K562 (cell line): ENCODE data around the gene UNC45A. TPM values are rescaled to one million over a fixed set of nuclear protein-coding genes. Genes with fewer than 3 reads are reported as not detected.

ENCODE experiments used
- BCOR ChIP-seq: fragments of 450-650 bp; IDR thresholded peaks from 2 replicates; pipeline ENCODE4 v1.6.1; 2016
- GABPB1 ChIP-seq: sonication (generic); formaldehyde crosslinking; IDR thresholded peaks from 2 replicates; pipeline ENCODE4 v1.8.0; 2022; ENCODE audit warnings: mild to moderate bottlenecking, missing genetic modification reagents
- GATA2 ChIP-seq: sonication (generic); formaldehyde crosslinking; IDR thresholded peaks from 2 replicates; pipeline ENCODE4 v1.4.0; 2020; ENCODE audit warnings: mild to moderate bottlenecking, missing genetic modification reagents
- HES1 ChIP-seq: fragments of 450-650 bp; IDR thresholded peaks from 2 replicates; pipeline ENCODE4 v1.6.1; 2016; ENCODE audit warnings: low read depth, mild to moderate bottlenecking, moderate library complexity
- NFATC3 ChIP-seq: fragments of 450-650 bp; IDR thresholded peaks from 2 replicates; pipeline ENCODE4 v1.6.1; 2017; ENCODE audit warnings: mild to moderate bottlenecking
- NFXL1 ChIP-seq: fragments of 450-650 bp; formaldehyde crosslinking; IDR thresholded peaks from 2 replicates; pipeline ENCODE4 v1.4.0; 2021; ENCODE audit warnings: mild to moderate bottlenecking
- REST ChIP-seq, 2 experiments: fragments of 450-650 bp; formaldehyde crosslinking in 1 of 2; IDR thresholded peaks; 2 replicates each; pipeline versions ENCODE4 v1.4.0 to v1.6.1; 2014 to 2020; ENCODE audit warnings: mild to moderate bottlenecking in 2 of 2, borderline replicate concordance in 1 of 2, low read depth in 1 of 2
- SMAD4 ChIP-seq: fragments of 250-450 bp; sonication (Bioruptor Pico); conservative IDR thresholded peaks from 2 replicates; pipeline ENCODE4 v1.8.0; 2021; ENCODE audit warnings: inconsistent platforms, mild to moderate bottlenecking, moderate library complexity
- TCF7 ChIP-seq: sonication (generic); IDR thresholded peaks from 2 replicates; pipeline ENCODE4 v1.6.1; 2016; ENCODE audit warnings: antibody characterized with exemption, borderline replicate concordance
- ZNF311 ChIP-seq: fragments of 250-450 bp; sonication (Bioruptor Pico); IDR thresholded peaks from 2 replicates; pipeline ENCODE4 v1.4.0; 2020; ENCODE audit warnings: mild to moderate bottlenecking, moderate library complexity
- ZNF354B ChIP-seq: fragments of 250-450 bp; sonication (Bioruptor Pico); IDR thresholded peaks from 2 replicates; pipeline ENCODE4 v1.4.0; 2020
- ZNF407 ChIP-seq: fragments of 450-650 bp; IDR thresholded peaks from 2 replicates; pipeline ENCODE4 v1.6.1; 2016; ENCODE audit warnings: low read depth
- polyA plus RNA-seq, 8 experiments: library from polyadenylated mRNA; depleted of rRNA in 4 of 8; stranded (reverse) in 5 of 8; unstranded in 3 of 8; fragments of >200 nt; fragmentation: Nextera tagmentation in 2 of 8; fragmentation: Illumina TruSeq in 1 of 8; extraction: Ambion mirVana in 2 of 8; extraction: Trizol in 1 of 8; gene quantifications; 2 replicates each; pipeline versions ENCODE4 v1.2.1 to v1.2.3, GENCODE V29; 2011 to 2014; ENCODE audit warnings: inconsistent platforms in 1 of 8, missing spikeins in 1 of 8
- total RNA-seq, 7 experiments: library from RNA; depleted of rRNA in 6 of 7; stranded (reverse); fragments of >200 nt in 6 of 7; fragmentation: Illumina TruSeq in 2 of 7; extraction: Trizol in 2 of 7; gene quantifications; 2 replicates each; pipeline versions ENCODE4 v1.2.1 to v1.2.3, GENCODE V29; 2011 to 2021; ENCODE audit warnings: low replicate concordance in 1 of 7

UNC45A gene
- total and polyA plus RNA-seq, 9 of the 15 experiments (the other 6 are each of a cell fraction or from before 2014, with no cell fraction given), result 22.4 to 79.3 (median 43.7) TPM

- TF ChIP-seq ZNF407 (no peak), NFXL1 (CRISPR knock-in tag) (no peak), GATA2 (no peak), TCF7 (no peak), GABPB1 (no peak), BCOR (0 out of 2 replicates have a peak, but pooled peaks have one; percentile 6), ZNF311 (CRISPR knock-in tag) (no peak), NFATC3 (no peak), HES1 (peak; percentile 23; the same call in 1 of the 2 replicates), ZNF354B (CRISPR knock-in tag) (no peak), SMAD4 (CRISPR knock-in tag) (no peak), REST (IDR thresholded peaks at IDR 0.05; ENCODE audit: borderline replicate concordance) (no peak), REST (CRISPR knock-in tag; IDR thresholded peaks at IDR 0.05; ENCODE audit: low read depth) (no peak)
Measured at GRCh38 chr15:90955624-90956273, 20.7 kb downstream of the UNC45A start (continued).
